HG03565 (cell line): ENCODE data around the gene HIVEP1.

ENCODE experiments used
- ATAC-seq: cut with Tn5 transposase; IDR thresholded peaks from one replicate; pipeline ENCODE4 v1.9.1; 2021; ENCODE audit warnings: mild to moderate bottlenecking, moderate library complexity; ENCODE audit not compliant: unreplicated experiment

The HIVEP1 gene

DNA sequence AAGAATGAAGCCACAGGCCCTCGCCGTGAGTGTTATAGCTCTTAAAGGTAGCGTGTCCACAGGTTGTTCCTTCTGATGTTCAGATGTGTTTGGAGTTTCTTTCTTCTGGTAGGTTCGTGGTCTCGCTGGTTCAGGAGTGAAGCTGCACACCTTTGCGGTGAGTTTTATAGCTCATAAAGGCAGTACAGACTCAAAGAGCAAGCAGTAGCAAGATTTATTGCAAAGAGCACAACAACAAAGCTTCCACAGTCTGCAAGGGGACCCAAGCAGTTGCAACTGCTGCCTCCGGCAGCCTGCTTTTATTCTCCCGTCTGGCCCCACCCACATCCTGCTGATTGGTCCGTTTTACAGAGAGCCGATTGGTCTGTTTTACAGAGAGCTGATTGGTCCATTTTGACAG is 5.2 kb downstream of the HIVEP1 start:
- no peak for ATAC-seq

DNA sequence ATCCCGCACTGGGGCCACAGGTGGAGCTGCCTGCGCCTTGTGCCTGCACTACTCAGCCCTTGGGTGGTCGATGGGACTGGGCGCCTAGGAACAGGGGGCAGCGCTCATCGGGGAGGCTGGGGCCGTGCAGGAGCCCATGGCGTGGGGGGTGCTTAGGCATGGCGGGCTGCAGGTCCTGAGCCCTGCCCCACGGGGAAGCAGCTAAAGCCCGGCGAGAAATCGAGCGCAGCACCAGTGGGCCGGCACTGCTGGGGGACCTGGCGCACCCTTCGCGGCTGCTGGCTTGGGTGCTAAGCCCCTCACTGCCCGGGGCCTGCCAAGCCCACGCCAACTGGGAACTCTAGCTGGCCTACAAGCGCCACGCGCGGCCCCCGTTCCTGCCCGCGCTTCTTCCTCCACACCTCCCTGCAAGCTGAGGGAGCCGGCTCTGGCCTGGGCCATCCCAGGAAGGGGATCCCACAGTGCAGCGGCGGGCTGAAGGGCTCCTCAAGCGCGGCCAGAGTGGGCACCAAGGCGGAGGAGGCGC is 5.8 kb downstream of the HIVEP1 start:
- ATAC-seq: no peak

GRCh38 chr6:12020187-12020791 is 8.2 kb downstream of the HIVEP1 start:
- ATAC-seq: no peak

DNA sequence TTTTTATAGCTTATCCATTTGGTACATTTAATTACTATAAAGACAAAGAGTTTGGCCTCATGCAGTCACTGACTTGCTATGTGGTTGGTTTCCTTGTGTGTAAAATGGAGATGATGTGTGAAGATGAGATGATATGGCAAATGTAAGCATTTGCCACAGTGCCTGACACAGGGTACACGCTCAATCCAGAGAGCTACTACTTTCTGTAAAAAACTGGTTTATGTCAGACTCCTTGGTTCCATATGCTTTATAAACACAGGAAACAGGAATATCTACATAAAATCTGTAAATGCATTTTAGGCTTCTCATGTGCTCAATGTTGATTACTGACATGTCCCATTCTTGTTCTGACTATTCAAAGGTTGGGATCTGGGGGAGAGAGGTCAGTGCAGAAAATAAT is 10.4 kb downstream of the HIVEP1 start:
- ATAC-seq: no peak

- no peak for ATAC-seq
Measured at GRCh38 chr6:12022953-12023388, 10.9 kb downstream of the HIVEP1 start.

DNA sequence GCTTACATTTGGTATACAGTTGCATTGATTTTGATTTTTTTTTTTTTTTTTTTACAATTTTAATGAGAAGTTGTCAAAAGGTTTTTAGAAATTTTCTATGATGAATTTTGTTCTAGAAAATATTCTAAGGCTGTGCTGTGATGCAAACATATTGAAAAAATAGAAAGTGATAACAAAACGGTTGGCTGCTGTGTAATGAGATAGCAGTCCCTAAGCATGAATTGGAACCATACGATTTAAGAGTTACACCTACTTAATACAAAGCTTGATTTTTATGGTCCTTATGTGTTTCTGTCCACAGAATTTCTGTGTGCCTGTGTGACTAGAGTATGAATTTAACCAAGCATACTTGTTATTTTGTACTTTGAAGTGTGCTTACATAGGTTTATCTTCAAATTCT is 12.1 kb downstream of the HIVEP1 start:
- ATAC-seq: no peak

DNA sequence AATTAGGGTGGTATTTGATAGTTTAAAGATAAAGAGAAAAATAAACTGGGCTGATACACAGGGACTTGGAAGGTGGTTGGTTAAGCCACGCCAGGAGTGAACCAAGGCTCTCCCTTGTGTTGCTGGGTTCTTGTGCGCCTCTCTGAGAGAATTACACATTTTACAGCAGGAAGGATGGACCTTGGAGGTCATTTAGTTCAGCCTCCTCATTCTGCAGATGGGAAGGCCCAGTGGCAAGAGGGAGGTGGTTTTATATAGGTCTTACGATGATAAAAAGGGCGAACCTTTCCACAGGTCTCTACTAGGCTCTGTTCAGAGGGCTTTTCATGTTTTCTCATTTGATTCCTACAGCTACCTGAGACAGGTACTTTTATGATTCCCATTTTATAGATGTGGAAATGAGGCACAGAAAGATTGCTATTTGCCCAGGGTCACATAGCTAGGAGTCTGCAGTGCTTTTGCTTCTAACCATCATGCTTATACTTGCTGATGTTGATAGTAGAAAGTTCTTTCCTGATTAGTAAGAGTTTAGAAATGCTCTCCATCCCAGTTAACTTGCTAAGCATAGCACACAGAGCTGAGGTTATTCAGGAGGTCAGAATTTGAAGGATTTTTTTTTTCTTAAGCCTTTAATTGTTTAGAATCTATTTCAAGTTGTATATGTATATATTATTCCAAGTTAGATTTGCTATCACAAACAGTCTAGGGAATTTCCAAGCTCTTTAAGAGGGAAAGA is 12.8 kb downstream of the HIVEP1 start:
- no peak for ATAC-seq

- ATAC-seq: no peak
Measured at GRCh38 chr6:12026120-12026519, 14.0 kb downstream of the HIVEP1 start.

DNA sequence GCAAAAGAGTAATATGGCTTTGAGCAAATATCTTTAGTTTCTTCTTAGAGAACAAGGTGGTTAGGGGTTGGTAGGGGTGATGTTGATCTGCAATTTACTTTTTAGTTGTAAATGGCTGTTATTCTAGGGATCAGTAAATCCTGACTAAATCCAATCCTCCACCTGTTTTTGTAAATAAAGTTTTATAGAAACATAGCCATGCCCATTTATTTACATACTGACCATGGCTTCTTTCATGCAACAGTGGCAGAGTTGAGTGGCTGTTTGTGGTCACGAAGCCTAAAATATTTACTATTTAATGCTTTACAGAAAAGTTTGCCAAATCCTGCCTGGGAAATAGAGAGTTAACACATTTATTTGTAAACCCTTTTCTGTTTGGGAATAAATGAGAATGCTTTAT is 14.7 kb downstream of the HIVEP1 start:
- no peak for ATAC-seq

- no peak for ATAC-seq
Measured at GRCh38 chr6:12028213-12028612, 16.1 kb downstream of the HIVEP1 start.

- ATAC-seq: no peak
Measured at GRCh38 chr6:12029979-12030737, 18.0 kb downstream of the HIVEP1 start.

- no peak for ATAC-seq
Measured at GRCh38 chr6:12030993-12031550, 19.0 kb downstream of the HIVEP1 start.

GRCh38 chr6:12032783-12033573 is 20.9 kb downstream of the HIVEP1 start:
- no peak for ATAC-seq

GRCh38 chr6:12033770-12034169 is 21.7 kb downstream of the HIVEP1 start:
- no peak for ATAC-seq

- no peak for ATAC-seq
Measured at GRCh38 chr6:12034349-12034748, 22.2 kb downstream of the HIVEP1 start.

GRCh38 chr6:12034837-12035236 is 22.7 kb downstream of the HIVEP1 start:
- ATAC-seq: no peak

DNA sequence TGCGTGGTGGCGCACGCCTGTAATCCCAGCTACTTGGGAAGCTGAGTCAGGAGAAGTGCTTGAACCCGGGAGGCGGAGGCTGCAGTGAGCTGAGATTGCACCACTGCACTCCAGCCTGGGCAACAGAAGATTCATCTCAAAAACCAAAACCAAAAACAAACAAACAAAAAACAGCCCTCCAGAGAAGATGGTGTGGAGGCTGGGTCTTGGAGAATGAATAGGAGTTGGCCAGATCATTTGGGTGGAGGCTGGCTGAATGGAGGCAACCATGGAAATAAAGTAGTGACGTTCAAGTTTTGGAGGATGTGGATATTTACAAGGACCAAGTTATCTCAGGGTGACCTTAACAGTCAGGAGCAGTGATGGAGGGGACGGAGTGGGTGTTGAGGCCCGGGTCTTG is 24.7 kb downstream of the HIVEP1 start:
- no peak for ATAC-seq

- ATAC-seq: no peak
Measured at GRCh38 chr6:12037798-12038197, 25.7 kb downstream of the HIVEP1 start.

- ATAC-seq: no peak
Measured at GRCh38 chr6:12039540-12040459, 27.7 kb downstream of the HIVEP1 start.

- ATAC-seq: no peak
Measured at GRCh38 chr6:12047304-12047703, 35.2 kb downstream of the HIVEP1 start.
